ENCODE results near the gene PSMA6. TPM values are rescaled to one million over a fixed set of nuclear protein-coding genes. Genes with fewer than 3 reads are reported as not detected.

PSMA6 gene
- total RNA-seq, 1 experiment from 2014 or later: 307 TPM

DNA sequence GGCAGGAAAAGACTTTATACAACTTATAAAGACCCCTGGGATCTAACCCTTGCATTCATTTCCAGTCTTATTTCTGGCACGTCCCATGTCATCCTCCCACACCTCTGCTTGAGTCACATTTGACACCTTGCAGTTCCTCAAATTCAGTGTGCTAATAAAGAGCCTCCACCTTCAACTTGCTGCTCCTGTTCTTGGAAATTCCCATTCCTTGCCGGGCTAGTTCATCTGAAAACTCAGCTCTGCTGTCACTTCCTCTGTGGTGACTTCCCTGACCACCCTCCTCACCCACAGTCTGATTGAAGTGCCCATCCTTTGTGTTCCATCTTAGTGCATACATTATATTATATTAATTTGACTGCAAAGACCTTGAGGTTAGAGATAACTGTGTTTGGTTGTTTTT, 37.4 kb upstream of the PSMA6 start:
- intact Hi-C loops (cut with micrococcal nuclease): no loop called here
- ATAC-seq (no peak), DNase-seq (no peak)
- Histone ChIP-seq H3K4me3 (ENCODE audit: low read length) (no peak overlapping the region), H4K20me1 (ENCODE audit: low read length) (no peaks in the 10 kb centered on the region), H3K9me2 (replicated peaks; ENCODE audit: low read length) (no peaks in the 10 kb centered on the region), H3K27ac (ENCODE audit: low read length) (no peak overlapping the region), H2AFZ (ENCODE audit: low read length) (no peak overlapping the region), H3K9me3 (ENCODE audit: low read length) (no peaks in the 10 kb centered on the region), H3K79me2 (ENCODE audit: low read length) (no peaks in the 10 kb centered on the region), H3F3A (ENCODE audit: low read length, unreplicated experiment) (no peaks in the 10 kb centered on the region), H3K9ac (ENCODE audit: low read length) (no peak overlapping the region), H3K36me3 (ENCODE audit: low read depth, low read length) (no peaks in the 10 kb centered on the region), H3K4me1 (ENCODE audit: insufficient read depth, low read length) (peaks cover 27% of the 10 kb centered on the region), H3K4me2 (ENCODE audit: low read length) (no peak overlapping the region), H3K27me3 (ENCODE audit: low read length) (no peaks in the 10 kb centered on the region)
- ChIA-PET POLR2A (ENCODE audit: unreplicated experiment) (no interaction called here), CTCF (no interaction called here)
- TF ChIP-seq EZH2 (IDR thresholded peaks at IDR 0.05; ENCODE audit: low read length, unreplicated experiment): no peak
- no TSS peak for BruUV-seq (replicated peaks)

DNA sequence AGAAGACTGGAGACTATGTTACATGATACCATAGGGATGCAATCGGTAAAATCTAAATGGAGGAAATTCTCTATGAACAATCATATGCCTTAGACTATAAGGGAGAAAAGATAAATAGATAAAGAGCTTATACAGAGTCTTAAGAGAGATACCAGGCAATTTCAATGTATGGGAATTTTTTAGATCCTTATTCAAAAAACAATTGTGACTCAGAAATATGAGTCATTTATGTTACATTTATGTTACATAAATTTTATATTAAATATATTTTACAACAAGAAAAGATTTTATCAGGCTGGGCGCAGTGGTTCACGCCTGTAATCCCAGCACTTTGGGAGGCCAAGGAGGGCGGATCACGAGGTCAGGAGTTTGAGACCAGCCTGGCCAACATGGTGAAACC, 36.5 kb upstream of the PSMA6 start:
- TF ChIP-seq EZH2phosphoT487 (IDR thresholded peaks at IDR 0.05; ENCODE audit: borderline replicate concordance, low read length): no peak
- TF ChIP-seq, protein P1, sequence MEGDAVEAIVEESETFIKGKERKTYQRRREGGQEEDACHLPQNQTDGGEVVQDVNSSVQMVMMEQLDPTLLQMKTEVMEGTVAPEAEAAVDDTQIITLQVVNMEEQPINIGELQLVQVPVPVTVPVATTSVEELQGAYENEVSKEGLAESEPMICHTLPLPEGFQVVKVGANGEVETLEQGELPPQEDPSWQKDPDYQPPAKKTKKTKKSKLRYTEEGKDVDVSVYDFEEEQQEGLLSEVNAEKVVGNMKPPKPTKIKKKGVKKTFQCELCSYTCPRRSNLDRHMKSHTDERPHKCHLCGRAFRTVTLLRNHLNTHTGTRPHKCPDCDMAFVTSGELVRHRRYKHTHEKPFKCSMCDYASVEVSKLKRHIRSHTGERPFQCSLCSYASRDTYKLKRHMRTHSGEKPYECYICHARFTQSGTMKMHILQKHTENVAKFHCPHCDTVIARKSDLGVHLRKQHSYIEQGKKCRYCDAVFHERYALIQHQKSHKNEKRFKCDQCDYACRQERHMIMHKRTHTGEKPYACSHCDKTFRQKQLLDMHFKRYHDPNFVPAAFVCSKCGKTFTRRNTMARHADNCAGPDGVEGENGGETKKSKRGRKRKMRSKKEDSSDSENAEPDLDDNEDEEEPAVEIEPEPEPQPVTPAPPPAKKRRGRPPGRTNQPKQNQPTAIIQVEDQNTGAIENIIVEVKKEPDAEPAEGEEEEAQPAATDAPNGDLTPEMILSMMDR (conservative IDR thresholded peaks at IDR 0.05; ENCODE audit: low read depth, low read length): no peak
- intact Hi-C loops (cut with micrococcal nuclease): no loop called here
- Histone ChIP-seq H3K9me3 (ENCODE audit: low read length) (no peaks in the 10 kb centered on the region), H4K20me1 (ENCODE audit: low read length) (no peaks in the 10 kb centered on the region), H3K27ac (ENCODE audit: low read length) (peak overlapping the region; percentile 67), H3K9ac (ENCODE audit: low read length) (no peak overlapping the region), H3K4me1 (ENCODE audit: insufficient read depth, low read length) (peaks cover 20% of the 10 kb centered on the region), H3K4me3 (ENCODE audit: low read length) (no peak overlapping the region), H3F3A (ENCODE audit: low read length, unreplicated experiment) (no peaks in the 10 kb centered on the region), H2AFZ (ENCODE audit: low read length) (no peak overlapping the region), H3K36me3 (ENCODE audit: low read depth, low read length) (peaks cover 5% of the 10 kb centered on the region), H3K4me2 (ENCODE audit: low read length) (no peak overlapping the region), H3K27me3 (ENCODE audit: low read length) (no peaks in the 10 kb centered on the region), H3K9me2 (replicated peaks; ENCODE audit: low read length) (no peaks in the 10 kb centered on the region), H3K79me2 (ENCODE audit: low read length) (no peaks in the 10 kb centered on the region)
- ATAC-seq (peak; percentile 82), DNase-seq (peak; percentile 61)
- no TSS peak for BruUV-seq (replicated peaks)
- ChIA-PET CTCF (interaction anchor here (0.5 to 1.0 kb wide), 3 partner anchors 26 to 149 kb away, joined by 3 to 4 read pairs (median 4); partner anchors contain the start of gene NFKBIA), POLR2A (ENCODE audit: unreplicated experiment) (no interaction called here)

DNA sequence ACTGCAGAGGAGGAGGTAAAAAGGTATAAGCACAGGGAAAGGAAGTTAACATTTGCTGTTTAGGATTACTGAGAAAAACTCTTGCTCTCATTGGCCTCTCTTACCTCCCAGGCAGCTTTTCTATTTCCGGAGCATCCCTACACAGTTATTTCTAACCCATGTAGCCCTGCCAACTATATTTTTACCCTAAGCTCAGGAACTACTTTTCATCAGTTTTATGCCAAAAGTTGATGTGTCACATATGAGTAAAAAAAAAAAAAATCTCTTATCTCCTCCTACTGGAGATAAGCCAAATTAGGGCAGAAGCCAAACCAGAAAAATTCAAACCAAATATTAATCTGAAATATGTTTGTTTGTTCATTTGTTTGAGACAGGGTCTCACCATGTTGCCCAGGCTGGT, 34.4 kb upstream of the PSMA6 start:
- Histone ChIP-seq H3K79me2 (ENCODE audit: low read length) (no peaks in the 10 kb centered on the region), H3K27ac (ENCODE audit: low read length) (0 out of 2 replicates have a peak overlapping the region, but pooled peaks have one; percentile 2), H3K36me3 (ENCODE audit: low read depth, low read length) (peaks cover 8% of the 10 kb centered on the region), H3K4me2 (ENCODE audit: low read length) (no peak overlapping the region), H3K27me3 (ENCODE audit: low read length) (no peaks in the 10 kb centered on the region), H4K20me1 (ENCODE audit: low read length) (no peaks in the 10 kb centered on the region), H3K9ac (ENCODE audit: low read length) (no peak overlapping the region), H3K9me2 (replicated peaks; ENCODE audit: low read length) (no peaks in the 10 kb centered on the region), H3K4me1 (ENCODE audit: insufficient read depth, low read length) (peaks cover 19% of the 10 kb centered on the region), H3K9me3 (ENCODE audit: low read length) (no peaks in the 10 kb centered on the region), H2AFZ (ENCODE audit: low read length) (no peak overlapping the region), H3F3A (ENCODE audit: low read length, unreplicated experiment) (no peaks in the 10 kb centered on the region), H3K4me3 (ENCODE audit: low read length) (no peak overlapping the region)
- intact Hi-C loops (cut with micrococcal nuclease): no loop called here
- ATAC-seq (peak; percentile 21; the same call in 1 of the 2 replicates), DNase-seq (peak; percentile 27)
- BruUV-seq (replicated peaks): no TSS peak
- ChIA-PET CTCF (no interaction called here), POLR2A (ENCODE audit: unreplicated experiment) (interaction anchor here (0.6 kb wide), 1 partner anchor 25 kb away, joined by 7 read pairs; no protein-coding TSS in a partner anchor)
- TF ChIP-seq EZH2 (IDR thresholded peaks at IDR 0.05; ENCODE audit: low read length, unreplicated experiment): no peak
- TF ChIP-seq, protein P1 (conservative IDR thresholded peaks at IDR 0.05; ENCODE audit: low read depth, low read length): no peak
- TF ChIP-seq EZH2phosphoT487 (IDR thresholded peaks at IDR 0.05; ENCODE audit: borderline replicate concordance, low read length): no peak

Measured in PC-3 (cell line).